DND-41 (cell line): ENCODE measurements around the gene ARHGAP31.

Experiments used
- EZH2 ChIP-seq: IDR thresholded peaks from 3 replicates; pipeline ENCODE4 v1.6.1; 2012; ENCODE audit warnings: borderline replicate concordance, low read depth, mild to moderate bottlenecking, moderate library complexity, low read length, inconsistent platforms; ENCODE audit not compliant: severe bottlenecking
- TF ChIP-seq, protein P1 (sequence below): IDR thresholded peaks from 2 replicates; pipeline ENCODE4 v1.5.1; 2012; ENCODE audit warnings: borderline replicate concordance, low read length, moderate library complexity, mild to moderate bottlenecking; ENCODE audit not compliant: poor library complexity, severe bottlenecking; ENCODE audit errors: extremely low read depth

DNA sequence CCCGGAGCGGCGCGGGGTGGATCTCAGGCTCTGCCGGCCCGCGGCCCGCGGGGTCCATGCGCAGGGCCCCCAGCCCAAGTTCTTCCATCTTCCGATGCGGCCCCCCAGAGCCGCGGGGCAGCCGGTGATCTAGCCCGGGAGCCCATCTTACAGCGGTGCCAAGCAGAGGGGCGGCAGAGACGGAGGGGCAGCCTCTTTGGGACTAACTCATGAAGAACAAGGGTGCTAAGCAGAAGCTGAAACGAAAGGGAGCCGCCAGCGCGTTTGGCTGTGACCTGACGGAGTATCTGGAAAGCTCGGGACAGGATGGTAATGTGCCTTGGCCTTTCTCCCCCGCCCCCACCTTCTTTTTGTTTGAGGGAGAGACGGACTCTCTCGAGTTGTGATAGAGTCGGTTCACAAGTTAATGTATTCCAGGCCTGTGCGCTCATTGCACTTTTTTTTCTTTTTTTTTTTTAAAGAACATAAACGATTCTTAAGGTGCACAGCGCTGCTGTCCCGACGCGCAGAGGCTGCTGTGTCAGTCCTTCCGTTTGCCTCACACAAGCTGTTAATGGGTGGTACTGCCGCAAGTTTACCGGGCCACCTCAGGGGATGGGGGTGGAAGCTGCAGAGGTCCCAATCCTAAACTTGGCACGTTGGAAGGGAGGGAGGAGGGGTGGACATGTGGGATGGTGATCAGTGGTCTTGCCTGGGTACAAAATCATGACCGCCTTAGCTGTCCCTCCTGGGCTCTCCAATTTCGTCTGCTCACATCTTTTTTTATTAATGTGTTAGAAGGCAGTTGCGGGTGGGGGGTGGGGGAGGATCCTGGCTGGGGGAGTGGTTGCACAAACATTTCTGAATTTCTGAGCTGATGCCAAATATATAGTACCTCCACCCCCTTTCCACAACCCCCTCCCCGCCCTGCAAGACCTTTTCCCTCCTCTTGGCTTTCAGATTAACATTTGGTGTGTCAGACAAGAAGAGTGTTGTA, 801 bp downstream of the ARHGAP31 start:
- TF ChIP-seq, protein P1, sequence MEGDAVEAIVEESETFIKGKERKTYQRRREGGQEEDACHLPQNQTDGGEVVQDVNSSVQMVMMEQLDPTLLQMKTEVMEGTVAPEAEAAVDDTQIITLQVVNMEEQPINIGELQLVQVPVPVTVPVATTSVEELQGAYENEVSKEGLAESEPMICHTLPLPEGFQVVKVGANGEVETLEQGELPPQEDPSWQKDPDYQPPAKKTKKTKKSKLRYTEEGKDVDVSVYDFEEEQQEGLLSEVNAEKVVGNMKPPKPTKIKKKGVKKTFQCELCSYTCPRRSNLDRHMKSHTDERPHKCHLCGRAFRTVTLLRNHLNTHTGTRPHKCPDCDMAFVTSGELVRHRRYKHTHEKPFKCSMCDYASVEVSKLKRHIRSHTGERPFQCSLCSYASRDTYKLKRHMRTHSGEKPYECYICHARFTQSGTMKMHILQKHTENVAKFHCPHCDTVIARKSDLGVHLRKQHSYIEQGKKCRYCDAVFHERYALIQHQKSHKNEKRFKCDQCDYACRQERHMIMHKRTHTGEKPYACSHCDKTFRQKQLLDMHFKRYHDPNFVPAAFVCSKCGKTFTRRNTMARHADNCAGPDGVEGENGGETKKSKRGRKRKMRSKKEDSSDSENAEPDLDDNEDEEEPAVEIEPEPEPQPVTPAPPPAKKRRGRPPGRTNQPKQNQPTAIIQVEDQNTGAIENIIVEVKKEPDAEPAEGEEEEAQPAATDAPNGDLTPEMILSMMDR: no peak
- TF ChIP-seq EZH2: peak; percentile 31
